ENCODE results near the gene OTOP2.

OTOP2 gene

GRCh38 chr17:74924250-74924948 is at the start of gene OTOP2:
Gene OTOP2, plus strand, starts transcription at chr17:74924273. Its CDS starts 360 bp downstream, at chr17:74924633.
- DNase-seq, result peak; percentile 28

GRCh38 chr17:74874615-74875037 is 49.4 kb upstream of the OTOP2 start:
- DNase-seq, result no peak

DNA sequence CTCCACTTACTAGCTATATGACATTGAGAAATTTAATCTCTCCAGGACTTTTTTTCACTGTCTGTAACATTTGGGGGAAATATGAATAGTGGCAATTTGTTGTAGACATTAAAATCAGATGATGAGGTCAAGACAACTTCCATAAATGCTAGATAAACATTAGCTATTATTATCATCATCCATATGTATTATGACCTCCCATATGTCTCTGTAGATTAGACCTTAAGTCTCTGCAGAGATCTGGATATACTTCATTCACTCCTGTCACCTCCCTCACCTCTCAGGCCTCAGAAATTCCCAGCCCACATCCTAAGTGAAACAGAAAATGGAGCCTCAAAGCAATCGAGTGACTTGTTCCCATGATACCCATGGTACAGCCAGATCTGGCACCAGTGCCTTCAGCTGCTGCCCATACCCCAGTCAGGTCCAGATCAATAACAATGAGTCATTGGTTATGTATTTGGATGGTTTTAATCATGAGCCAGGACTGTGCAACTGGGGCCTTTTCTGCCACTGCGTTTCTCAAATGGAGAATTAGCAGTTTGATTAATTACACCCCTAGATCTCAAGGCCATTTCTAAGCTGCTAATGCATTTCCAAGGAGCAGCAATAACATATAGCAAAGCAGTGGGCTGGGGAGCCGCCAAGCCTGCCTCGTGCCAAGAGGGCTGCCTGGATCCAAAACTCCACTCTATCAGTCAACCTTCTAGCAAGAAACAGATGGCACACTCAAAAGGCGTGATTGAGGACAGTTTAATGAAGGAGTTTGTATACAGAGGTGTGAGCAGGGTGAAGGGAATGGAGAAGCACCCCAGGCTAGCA is 48.7 kb upstream of the OTOP2 start:
- DNase-seq, result no peak

DNA sequence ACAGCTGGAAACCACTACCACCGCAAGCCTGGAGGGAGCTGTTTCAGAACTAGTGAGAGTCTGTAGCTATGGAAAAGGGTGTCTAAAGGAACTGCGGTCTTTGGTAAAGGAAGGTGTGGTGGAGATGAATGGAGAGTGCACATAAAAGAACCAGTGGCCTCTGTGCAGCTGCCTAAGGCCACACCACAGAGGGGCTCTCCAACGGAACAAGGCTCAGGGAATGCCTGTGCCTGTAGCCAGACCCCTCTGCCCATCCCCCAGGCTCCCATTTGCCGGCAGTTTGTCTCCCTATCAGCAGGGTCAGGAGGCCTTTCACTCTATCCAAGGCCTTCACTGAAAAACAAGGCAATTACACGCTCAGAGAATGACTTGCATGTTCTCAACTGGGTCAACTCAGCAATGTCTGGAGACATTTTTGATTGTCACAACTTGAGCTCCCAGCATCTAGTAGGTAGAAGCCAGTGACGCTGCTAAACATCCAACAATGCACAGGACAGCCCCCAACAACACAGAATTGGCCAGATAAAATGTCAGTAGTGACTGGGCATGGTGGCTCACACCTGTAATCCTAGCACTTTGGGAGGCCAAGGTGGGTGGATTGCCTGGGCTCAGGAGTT is 48.0 kb upstream of the OTOP2 start:
- DNase-seq, result peak; percentile 39

DNA sequence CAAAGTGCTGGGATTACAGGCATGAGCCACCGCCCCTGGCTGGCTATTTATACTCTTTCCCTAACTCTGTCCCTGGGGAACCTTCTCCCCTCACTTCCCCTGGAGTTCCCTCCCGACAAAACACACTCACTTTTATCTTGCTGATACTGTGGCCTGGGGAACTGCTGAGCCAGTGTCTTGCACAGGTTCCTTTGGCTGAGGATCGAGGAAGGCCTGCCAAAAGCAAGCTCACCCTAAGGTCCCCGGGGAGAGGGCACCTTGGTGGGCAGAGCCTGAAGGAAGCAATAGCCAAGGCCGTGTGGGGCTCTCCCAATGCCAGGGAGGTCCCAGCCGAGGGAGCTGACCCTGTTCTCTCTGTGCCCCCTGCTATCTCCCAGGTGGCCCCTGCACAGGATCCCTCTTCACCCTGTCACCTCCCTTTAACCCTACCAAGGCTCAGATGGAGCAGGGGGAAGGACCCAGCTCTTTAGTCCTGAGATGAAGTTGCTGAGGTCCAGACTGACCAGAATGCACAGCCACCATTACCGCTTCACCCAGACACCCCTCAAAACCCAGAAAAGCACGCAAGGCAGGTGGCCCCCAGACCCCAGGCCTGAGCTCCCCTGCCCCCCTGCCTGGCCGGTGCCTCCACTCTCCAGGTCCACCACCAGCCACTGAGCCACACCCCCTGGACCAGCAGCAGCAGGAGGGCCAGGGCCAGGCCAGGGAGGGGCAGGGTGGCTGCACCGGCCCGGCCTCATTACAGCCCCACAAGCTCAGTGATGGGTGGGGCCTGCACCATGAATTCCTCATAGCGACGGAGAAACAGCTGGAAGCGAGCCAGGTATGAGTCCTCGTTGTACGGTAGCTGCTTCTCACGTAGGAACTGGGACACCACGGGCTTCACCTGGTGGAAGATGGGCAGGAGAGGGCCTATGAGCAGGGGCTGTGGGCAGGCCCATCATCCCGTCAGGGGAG is 46.2 kb upstream of the OTOP2 start:
- no peak for DNase-seq

DNA sequence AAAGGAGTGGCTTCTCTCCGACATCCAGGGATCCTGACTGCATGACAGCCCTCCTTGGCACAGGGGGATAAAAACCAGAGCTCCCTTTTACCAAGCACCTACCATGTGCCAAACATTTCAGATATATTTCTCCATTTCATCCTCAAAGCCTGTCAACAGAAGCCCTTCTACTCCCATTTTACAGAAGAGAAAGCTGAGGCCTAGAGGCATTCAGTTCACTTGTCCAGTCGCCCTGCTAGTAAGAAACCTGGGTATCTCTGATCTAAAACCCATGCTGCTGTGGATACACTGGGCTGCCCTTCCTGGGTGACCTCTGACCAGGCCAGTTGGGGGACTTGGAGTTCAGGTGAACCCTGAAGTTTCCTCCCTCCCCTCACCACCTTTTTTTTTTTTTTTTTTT is 45.4 kb upstream of the OTOP2 start:
- no peak for DNase-seq

DNA sequence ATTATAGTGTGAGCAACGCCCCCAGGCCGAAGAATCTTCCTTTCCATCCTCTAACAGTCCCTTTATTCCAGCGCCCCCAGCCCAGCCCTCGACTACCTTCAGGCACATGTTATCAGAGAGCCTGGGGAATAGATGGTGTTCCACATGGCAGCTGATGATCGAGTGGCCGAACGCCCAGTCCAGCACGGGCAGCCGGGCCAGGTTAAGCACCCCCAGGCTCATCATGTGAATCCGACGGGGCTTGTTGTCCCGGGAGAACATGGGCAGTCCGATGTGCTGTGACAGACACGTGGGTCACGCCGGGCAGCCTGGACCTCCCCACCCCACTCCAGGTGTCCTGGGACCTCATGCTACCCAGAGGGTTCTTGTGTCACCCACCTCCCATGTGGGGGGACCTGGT is 44.8 kb upstream of the OTOP2 start:
- DNase-seq, result no peak

- no peak for DNase-seq
These were observed 43.0 kb upstream of the OTOP2 start for GRCh38 chr17:74881073-74881472.

DNA sequence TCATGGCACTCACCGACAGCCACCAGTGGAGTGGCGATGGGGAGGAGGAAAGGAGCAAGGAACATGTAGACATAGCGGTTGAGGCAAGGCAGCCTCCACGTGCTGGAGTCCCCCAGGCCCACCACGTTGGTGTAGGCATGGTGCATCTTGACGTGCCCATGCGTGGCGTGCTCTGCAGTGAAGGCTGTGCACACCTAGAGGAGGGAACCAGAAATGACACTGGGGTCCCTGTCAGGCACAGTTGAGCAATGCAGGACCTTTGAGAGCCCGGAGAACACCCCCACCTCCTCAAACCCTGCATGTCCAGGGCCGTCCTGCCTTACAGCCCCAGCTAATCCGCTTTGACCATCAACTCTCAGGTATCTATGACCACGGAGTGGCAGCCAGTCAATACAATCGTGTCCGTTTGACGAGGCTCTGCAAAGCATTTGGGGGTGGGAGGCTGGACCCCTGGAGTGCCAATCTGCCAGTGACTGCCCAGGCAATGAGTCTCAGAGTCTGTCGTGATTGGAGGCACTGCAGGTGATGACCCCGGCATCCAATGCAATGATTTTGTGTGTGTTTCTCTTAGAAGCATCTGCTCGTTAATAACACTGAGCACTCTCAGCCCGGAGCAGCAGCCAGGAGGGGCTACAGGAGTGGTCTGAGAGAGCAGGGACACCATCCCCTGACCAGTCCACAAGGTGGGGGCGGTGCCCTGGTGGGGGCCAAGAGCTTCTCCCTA is 41.4 kb upstream of the OTOP2 start:
- no peak for DNase-seq

- no peak for DNase-seq
These were observed 40.8 kb upstream of the OTOP2 start for GRCh38 chr17:74883241-74883745.

GRCh38 chr17:74888469-74888868 is 35.6 kb upstream of the OTOP2 start:
- DNase-seq, result no peak

- DNase-seq, result no peak
These were observed 33.5 kb upstream of the OTOP2 start for GRCh38 chr17:74890554-74890953.

DNA sequence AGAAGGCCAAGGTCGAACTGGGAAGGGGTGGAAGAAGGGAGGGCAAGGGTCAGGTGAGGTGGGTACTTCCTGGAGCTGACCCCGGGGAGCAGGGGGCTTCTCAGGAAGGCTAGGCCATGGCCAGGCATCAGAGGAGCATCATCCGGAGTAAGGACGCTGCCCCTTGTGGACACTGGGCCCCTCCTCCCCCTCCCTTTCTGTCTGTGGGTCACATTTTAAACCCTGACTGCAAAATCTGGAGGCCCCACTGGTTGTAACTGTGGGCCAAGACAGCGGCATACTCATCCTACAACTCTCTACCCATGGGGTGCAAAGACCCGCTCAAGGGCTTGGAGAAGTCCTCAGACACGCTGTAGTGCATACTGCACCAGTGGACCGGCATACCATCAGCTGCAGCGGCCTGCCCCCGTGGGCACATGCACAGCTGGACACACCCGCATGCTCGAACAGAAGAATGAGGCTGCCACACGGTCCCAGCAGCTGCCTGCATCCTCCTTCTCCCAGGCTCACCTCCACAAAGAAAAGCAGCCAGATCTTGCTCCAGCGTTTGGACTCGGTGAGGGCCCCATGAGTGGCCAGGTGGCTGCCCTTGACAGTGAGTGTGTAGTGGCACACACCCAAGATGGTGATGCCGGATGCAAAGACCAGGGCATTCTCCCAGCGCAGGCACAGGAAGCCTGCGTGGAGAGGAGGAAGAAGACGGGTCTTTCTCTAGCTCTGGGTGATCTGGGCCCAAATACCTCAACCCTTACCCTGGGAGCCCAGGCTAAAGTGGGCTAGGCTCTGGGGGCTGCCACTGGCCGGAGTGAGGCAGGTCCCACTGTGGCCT is 31.8 kb upstream of the OTOP2 start:
- no peak for DNase-seq

DNA sequence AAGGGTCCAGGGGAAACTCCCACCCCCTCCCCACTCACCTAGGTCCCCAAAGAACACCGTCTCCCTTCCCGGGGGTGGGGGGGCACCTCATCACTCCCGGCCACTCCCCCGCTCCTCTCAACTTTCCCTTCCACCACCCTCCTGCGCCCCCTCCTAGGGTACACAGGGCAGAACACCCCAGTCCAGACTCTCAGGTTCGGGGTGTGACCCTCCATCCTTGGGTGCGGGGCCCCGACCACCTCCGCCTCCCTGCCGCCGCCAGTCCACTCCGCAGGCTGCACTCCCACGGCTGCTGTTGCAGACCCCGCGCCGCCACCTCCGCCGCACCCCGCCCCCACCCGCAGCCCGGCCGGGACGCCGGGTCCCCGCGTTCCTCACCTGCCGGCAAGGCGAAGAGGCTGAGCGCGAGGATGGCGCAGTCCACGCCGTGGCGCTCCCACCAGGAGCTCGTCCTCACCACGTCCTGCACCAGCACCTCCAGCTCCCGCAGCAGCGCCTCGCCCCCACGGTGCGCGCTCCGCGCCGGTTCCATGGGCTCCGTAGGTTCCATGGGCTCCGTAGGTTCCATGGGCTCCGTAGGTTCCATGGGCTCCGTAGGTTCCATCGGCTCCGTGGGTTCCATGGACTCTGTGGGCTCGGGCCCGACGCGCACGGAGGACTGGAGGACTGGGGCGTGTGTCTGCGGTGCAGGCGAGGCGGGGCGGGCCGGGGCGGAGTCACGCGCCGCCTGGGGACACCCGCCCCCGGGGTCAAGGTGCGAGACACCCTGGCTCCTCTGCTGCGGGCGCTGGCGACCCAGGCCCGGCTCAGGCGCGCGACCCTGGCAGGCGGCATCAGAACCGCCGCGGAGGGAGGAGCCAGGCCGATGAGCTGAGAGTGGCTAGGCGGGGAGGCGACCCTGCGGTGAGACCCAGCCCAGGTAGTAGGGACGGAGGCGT is 30.8 kb upstream of the OTOP2 start, which contains the start of gene FADS6:
FADS6 (minus strand) TSS at position 660 of the 938 bp plus-strand sequence; CDS start at position 622, 38 bp downstream.
- DNase-seq, result no peak

DNA sequence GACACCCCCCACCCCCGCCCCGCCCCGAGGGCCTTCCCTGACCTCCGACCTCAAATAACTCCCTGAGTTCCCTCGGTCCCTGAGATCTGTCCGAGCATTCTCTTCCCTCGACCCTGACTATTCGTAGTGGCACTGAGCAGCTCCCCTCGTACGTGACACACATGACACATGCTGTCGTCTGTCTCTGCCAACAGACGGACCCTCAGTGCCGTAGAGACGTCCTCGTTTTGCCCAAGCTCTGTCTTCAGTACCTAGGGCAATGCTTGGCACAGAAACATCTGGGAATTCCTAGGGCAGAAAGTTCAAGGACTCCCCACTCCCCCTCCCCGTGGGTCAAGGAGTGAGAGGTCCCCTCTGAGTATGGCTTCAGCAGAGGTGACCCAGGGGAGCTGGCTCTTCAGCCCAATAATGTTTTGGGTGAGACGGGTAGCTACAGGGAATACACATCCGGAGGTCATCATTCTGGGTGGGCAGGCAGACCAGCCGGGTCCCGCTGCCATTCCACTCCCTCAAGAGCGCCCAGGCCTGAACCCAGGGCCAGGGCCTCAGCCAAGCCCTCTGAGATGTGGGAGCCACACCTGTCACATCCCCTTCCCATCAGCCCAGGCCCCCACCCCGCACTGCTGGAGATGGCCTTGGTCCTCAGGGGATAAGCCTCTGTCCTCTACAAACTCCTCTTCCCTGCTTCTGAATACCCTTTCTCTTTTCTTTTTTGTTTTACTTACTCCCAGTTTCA is 30.0 kb upstream of the OTOP2 start:
- DNase-seq, result no peak

- no peak for DNase-seq
These were observed 25.6 kb upstream of the OTOP2 start for GRCh38 chr17:74898376-74898946.

DNA sequence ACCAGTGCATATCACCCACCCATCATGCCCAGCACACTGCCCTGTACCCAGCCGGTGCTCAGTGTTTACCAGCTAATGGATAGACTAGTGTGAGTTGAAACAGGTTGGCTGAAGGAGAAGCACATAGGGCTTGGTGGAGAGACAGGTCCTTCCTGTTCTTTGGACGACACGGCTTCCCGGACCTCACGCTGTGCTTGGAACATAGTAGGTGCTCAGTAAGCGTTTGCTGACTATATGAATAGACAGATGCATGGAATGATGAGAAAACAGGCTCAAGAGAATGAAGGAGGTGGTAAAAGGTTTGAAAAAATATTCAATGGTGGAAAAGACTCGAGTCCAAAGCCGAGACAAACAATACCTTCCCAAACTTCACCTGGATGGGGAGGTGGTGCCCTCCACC is 23.9 kb upstream of the OTOP2 start:
- no peak for DNase-seq

GRCh38 chr17:74901353-74902135 is 22.5 kb upstream of the OTOP2 start:
- DNase-seq, result no peak

Measured in OCI-M1 (cell line).